ENCODE data around the gene OR4D5.

The OR4D5 gene

DNA sequence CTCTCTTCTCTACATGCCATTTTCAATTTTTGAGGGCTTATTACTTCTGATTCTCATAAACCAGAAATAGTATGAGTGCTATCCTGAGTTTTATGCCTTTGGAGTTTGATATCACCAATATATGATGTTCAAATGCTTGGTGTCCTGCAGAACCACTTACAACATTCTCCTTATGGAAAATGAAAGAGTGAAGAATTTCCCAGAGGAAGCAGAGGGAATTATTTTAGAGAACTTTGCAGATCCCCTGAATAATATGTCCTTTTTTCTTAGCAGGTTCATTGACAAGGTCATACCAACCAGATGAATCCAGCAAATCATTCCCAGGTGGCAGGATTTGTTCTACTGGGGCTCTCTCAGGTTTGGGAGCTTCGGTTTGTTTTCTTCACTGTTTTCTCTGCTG, at the start of gene OR4D5:
OR4D5 (plus strand) TSS at position 301 of the 400 bp plus-strand sequence; CDS start at position 301, 0 bp downstream.
- no peak for DNase-seq
- in situ Hi-C loops (cut with MboI; ENCODE audit: low pct_unique_long_range_greater_than_20kb, low sequenced_read_pairs) = no loop called here

DNA sequence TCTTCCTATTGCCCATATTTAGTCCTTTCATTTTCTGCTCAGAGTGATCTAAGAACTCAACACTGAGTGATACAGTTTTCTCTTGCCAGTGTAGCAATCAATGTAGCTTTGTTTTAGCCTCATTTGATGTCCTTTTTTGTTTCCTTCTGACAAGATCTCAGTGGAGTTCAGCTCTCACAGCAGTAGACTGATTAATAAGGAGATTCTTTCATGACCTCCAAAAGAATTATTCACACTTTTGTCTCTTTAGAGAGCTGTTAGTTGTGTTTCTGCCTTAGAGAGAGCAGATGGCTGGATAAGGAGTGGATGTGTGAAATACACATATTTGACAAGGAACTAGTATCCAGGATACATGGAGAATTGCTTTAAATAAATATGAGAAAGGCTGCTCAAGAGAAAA, 47.4 kb upstream of the OR4D5 start:
- no peak for DNase-seq
- in situ Hi-C loops (cut with MboI; ENCODE audit: low pct_unique_long_range_greater_than_20kb, low sequenced_read_pairs) = no loop called here

GRCh38 chr11:123899792-123900191, 39.6 kb upstream of the OR4D5 start:
- in situ Hi-C loops (cut with MboI; ENCODE audit: low pct_unique_long_range_greater_than_20kb, low sequenced_read_pairs) = no loop called here
- no peak for DNase-seq

DNA sequence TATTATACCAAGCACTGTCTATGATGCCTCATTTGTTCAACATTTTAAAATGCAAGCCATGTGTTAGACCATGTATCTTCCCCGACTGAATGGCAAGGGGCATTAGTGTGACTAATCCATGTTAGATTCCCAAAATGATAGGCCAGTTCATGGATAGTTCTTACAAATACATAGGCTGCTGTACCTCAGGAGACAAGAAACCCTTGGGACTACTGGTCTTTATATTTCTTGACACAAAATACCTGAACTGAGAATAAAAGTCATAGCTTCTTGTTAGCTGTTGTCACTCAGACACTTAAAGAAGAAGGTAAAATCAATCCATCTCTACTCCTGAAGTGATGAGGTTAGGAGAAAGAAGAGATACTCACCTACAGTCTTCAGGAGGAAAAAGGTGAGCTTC, 37.5 kb upstream of the OR4D5 start, which contains the start of gene OR8D4:
OR8D4 (plus strand) TSS at position 301 of the 400 bp plus-strand sequence. CDS start 4,265 bp downstream, outside the sequence.
- in situ Hi-C loops (cut with MboI; ENCODE audit: low pct_unique_long_range_greater_than_20kb, low sequenced_read_pairs) = no loop called here
- DNase-seq = no peak

DNA sequence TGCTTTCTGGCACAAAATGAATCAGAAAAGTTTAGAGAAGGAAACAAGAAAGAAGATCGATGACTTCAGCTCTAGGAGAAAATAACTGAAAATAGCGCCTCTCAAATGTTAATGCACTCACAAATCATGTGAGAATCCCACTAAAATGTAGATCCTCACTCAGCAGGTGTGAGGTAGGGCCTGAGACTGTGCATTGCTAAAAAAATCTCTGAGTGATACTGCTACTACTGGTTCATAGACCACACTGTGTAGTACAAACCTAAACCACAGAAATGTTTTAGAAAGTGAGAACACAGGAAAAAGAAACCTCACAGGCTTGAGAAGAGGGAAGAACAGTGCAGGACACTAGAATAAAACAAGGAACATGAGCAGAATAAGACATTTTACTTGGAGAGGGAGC, 35.5 kb upstream of the OR4D5 start:
- no peak for DNase-seq
- in situ Hi-C loops (cut with MboI; ENCODE audit: low pct_unique_long_range_greater_than_20kb, low sequenced_read_pairs) = no loop called here

- in situ Hi-C loops (cut with MboI; ENCODE audit: low pct_unique_long_range_greater_than_20kb, low sequenced_read_pairs) = no loop called here
Observed at GRCh38 chr11:123904932-123905331, 34.5 kb upstream of the OR4D5 start.

GRCh38 chr11:123905826-123906225, 33.6 kb upstream of the OR4D5 start:
- DNase-seq = no peak
- in situ Hi-C loops (cut with MboI; ENCODE audit: low pct_unique_long_range_greater_than_20kb, low sequenced_read_pairs) = no loop called here

More at GRCh38 chr11:123904932-123905331, 34.5 kb upstream of the OR4D5 start:
- no peak for DNase-seq

- in situ Hi-C loops (cut with MboI; ENCODE audit: low pct_unique_long_range_greater_than_20kb, low sequenced_read_pairs) = no loop called here
- DNase-seq = no peak
Observed at GRCh38 chr11:123920943-123921342, 18.5 kb upstream of the OR4D5 start.

DNA sequence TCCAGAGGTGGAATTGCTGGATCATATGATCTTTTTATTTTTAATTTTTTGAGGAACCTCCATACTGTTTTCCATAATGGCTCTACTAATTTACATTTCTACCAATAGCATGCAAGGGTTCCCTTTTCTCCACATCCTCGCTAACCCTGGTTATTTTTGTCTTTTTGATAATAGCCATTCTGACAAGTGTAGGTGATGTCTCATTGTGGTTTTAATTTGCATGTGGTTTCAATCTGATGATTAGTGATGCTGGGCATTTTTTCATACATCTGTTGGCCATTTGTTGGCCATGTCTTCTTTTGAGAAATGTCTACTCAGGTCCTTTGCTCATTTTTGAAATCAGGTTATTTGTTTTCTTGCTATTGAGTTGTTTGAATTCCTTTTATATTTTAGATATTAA, 15.4 kb upstream of the OR4D5 start:
- DNase-seq = no peak
- in situ Hi-C loops (cut with MboI; ENCODE audit: low pct_unique_long_range_greater_than_20kb, low sequenced_read_pairs) = no loop called here

GRCh38 chr11:123942413-123942812, 3.0 kb downstream of the OR4D5 start:
- DNase-seq = no peak
- in situ Hi-C loops (cut with MboI; ENCODE audit: low pct_unique_long_range_greater_than_20kb, low sequenced_read_pairs) = no loop called here

DNA sequence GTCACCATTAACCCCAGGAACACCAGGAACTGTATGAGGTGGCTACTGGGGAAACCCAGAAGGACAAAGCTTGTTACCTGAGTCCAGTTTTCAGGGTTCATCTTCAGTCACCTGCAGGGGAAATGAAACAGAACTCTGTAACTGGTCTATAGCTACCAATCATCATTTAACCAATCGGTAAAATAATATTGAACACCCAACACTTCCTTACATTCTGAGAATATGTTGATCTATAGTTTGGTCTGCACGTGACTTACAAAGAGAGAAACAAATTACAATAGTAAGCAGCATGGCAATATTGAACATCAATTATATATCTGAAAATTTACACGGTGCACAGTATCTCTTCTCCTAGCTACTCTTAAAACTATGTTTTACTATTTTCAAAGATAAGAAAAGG, 4.3 kb downstream of the OR4D5 start, which contains the start of gene OR6T1:
OR6T1 (minus strand) TSS at position 101 of the 400 bp plus-strand sequence; CDS start at position 101, 0 bp downstream.
- in situ Hi-C loops (cut with MboI; ENCODE audit: low pct_unique_long_range_greater_than_20kb, low sequenced_read_pairs) = no loop called here

GRCh38 chr11:123945132-123945531, 5.7 kb downstream of the OR4D5 start:
- in situ Hi-C loops (cut with MboI; ENCODE audit: low pct_unique_long_range_greater_than_20kb, low sequenced_read_pairs) = no loop called here
- no peak for DNase-seq

More for the DNA sequence above, 4.3 kb downstream of the OR4D5 start, which contains the start of gene OR6T1:
- DNase-seq = no peak

- in situ Hi-C loops (cut with MboI; ENCODE audit: low pct_unique_long_range_greater_than_20kb, low sequenced_read_pairs) = no loop called here
- no peak for DNase-seq
Observed at GRCh38 chr11:123956752-123957151, 17.3 kb downstream of the OR4D5 start.

- DNase-seq = no peak
- in situ Hi-C loops (cut with MboI; ENCODE audit: low pct_unique_long_range_greater_than_20kb, low sequenced_read_pairs) = no loop called here
Observed at GRCh38 chr11:123973816-123974215, 34.4 kb downstream of the OR4D5 start.

- no peak for DNase-seq
- in situ Hi-C loops (cut with MboI; ENCODE audit: low pct_unique_long_range_greater_than_20kb, low sequenced_read_pairs) = no loop called here
Observed at GRCh38 chr11:123976770-123977560, 37.5 kb downstream of the OR4D5 start.

GRCh38 chr11:123977731-123978347, 38.4 kb downstream of the OR4D5 start, which contains the start of gene OR10S1:
Gene OR10S1 (minus strand): TSS chr11:123977781. CDS start chr11:123977664, 117 bp downstream.
- DNase-seq = no peak
- in situ Hi-C loops (cut with MboI; ENCODE audit: low pct_unique_long_range_greater_than_20kb, low sequenced_read_pairs) = no loop called here

GRCh38 chr11:123979311-123979710, 39.9 kb downstream of the OR4D5 start:
- in situ Hi-C loops (cut with MboI; ENCODE audit: low pct_unique_long_range_greater_than_20kb, low sequenced_read_pairs) = no loop called here
- no peak for DNase-seq
